ENCODE results near the gene MB. TPM values are rescaled to one million over a fixed set of nuclear protein-coding genes. Genes with fewer than 3 reads are reported as not detected.

Gene MB
- total RNA-seq, 4 donors from 2014 or later = 4.3 to 17.8 (median 9.1) TPM

- WGBS = 80% methylated on average over 4 of the region's 4 CpGs
- no peak for DNase-seq (ENCODE audit: low spot score in 2 of 2)
- H3K4me1 ChIP-seq = no peaks in the 10 kb centered on the region
- TF ChIP-seq CTCF (IDR thresholded peaks at IDR 0.05) (no peak), EP300 (IDR thresholded peaks at IDR 0.05) (no peak), POLR2A (IDR thresholded peaks at IDR 0.05) (no peak), POLR2AphosphoS5 (IDR thresholded peaks at IDR 0.05) (no peak)
- no peak overlapping the region for H3K4me3 ChIP-seq
- H3K27ac ChIP-seq = no peak overlapping the region
- H3K36me3 ChIP-seq = no peaks in the 10 kb centered on the region
- H3K9me3 ChIP-seq = no peaks in the 10 kb centered on the region
- no peaks in the 10 kb centered on the region for H3K27me3 ChIP-seq
Measured at GRCh38 chr22:35609761-35610160, 7.4 kb downstream of the MB start.

GRCh38 chr22:35609261-35609660, 7.9 kb downstream of the MB start:
- H3K27ac ChIP-seq = no peak overlapping the region
- H3K4me1 ChIP-seq = no peaks in the 10 kb centered on the region
- no peaks in the 10 kb centered on the region for H3K36me3 ChIP-seq
- H3K9me3 ChIP-seq = no peaks in the 10 kb centered on the region
- no peak for DNase-seq (ENCODE audit: low spot score in 2 of 2)
- H3K4me3 ChIP-seq = no peak overlapping the region
- TF ChIP-seq POLR2AphosphoS5 (IDR thresholded peaks at IDR 0.05) (no peak), CTCF (IDR thresholded peaks at IDR 0.05) (no peak), POLR2A (IDR thresholded peaks at IDR 0.05) (no peak), EP300 (IDR thresholded peaks at IDR 0.05) (no peak)
- H3K27me3 ChIP-seq = no peaks in the 10 kb centered on the region
- 90% methylated on average over 9 of the region's 9 CpGs for WGBS

- no peak for TF ChIP-seq CTCF (IDR thresholded peaks at IDR 0.05)
- no peak for TF ChIP-seq EP300 (IDR thresholded peaks at IDR 0.05)
- TF ChIP-seq POLR2A (IDR thresholded peaks at IDR 0.05) = no peak
- TF ChIP-seq POLR2AphosphoS5 (IDR thresholded peaks at IDR 0.05) = no peak
- H3K27me3 ChIP-seq = no peaks in the 10 kb centered on the region
- no peaks in the 10 kb centered on the region for H3K36me3 ChIP-seq
- WGBS = 75% methylated on average over 11 of the region's 11 CpGs
- H3K27ac ChIP-seq = no peak overlapping the region
- DNase-seq (ENCODE audit: low spot score in 2 of 2) = no peak
- H3K4me1 ChIP-seq = no peaks in the 10 kb centered on the region
- no peaks in the 10 kb centered on the region for H3K9me3 ChIP-seq
- no peak overlapping the region for H3K4me3 ChIP-seq
Measured at GRCh38 chr22:35608088-35608487, 9.0 kb downstream of the MB start.

- Histone ChIP-seq H3K27ac (no peak overlapping the region), H3K4me1 (peaks cover 4% of the 10 kb centered on the region), H3K27me3 (no peaks in the 10 kb centered on the region), H3K36me3 (no peaks in the 10 kb centered on the region), H3K9me3 (no peaks in the 10 kb centered on the region), H3K4me3 (no peak overlapping the region)
- no peak for DNase-seq (ENCODE audit: low spot score in 2 of 2)
- 50% methylated on average over 1 of the region's 8 CpGs for WGBS
- TF ChIP-seq POLR2A (IDR thresholded peaks at IDR 0.05) (no peak), POLR2AphosphoS5 (IDR thresholded peaks at IDR 0.05) (no peak)
Measured at GRCh38 chr22:35606916-35607315, 10.2 kb downstream of the MB start.

GRCh38 chr22:35605851-35606481, 11.2 kb downstream of the MB start:
- WGBS = 78% methylated on average over 11 of the region's 13 CpGs
- no peak for TF ChIP-seq CTCF (IDR thresholded peaks at IDR 0.05)
- TF ChIP-seq POLR2AphosphoS5 (IDR thresholded peaks at IDR 0.05) = no peak
- no peak for TF ChIP-seq EP300 (IDR thresholded peaks at IDR 0.05)
- no peak for TF ChIP-seq POLR2A (IDR thresholded peaks at IDR 0.05)
- no peak overlapping the region for H3K27ac ChIP-seq

GRCh38 chr22:35605369-35605680, 11.8 kb downstream of the MB start:
- no peak overlapping the region for H3K27ac ChIP-seq
- TF ChIP-seq CTCF (IDR thresholded peaks at IDR 0.05) (no peak), EP300 (IDR thresholded peaks at IDR 0.05) (no peak), POLR2A (IDR thresholded peaks at IDR 0.05) (no peak), POLR2AphosphoS5 (IDR thresholded peaks at IDR 0.05) (no peak)
- H3K27me3 ChIP-seq = no peaks in the 10 kb centered on the region
- 58% methylated on average over 2 of the region's 2 CpGs for WGBS
- no peak overlapping the region for H3K4me3 ChIP-seq
- H3K9me3 ChIP-seq = no peaks in the 10 kb centered on the region
- H3K4me1 ChIP-seq = peaks cover 4% of the 10 kb centered on the region
- DNase-seq (ENCODE audit: low spot score in 2 of 2) = no peak
- no peaks in the 10 kb centered on the region for H3K36me3 ChIP-seq

More at GRCh38 chr22:35605851-35606481, 11.2 kb downstream of the MB start:
- no peaks in the 10 kb centered on the region for H3K9me3 ChIP-seq
- DNase-seq (ENCODE audit: low spot score in 2 of 2) = no peak
- peaks cover 4% of the 10 kb centered on the region for H3K4me1 ChIP-seq
- no peak overlapping the region for H3K4me3 ChIP-seq
- no peaks in the 10 kb centered on the region for H3K36me3 ChIP-seq
- no peaks in the 10 kb centered on the region for H3K27me3 ChIP-seq
